Measurements from ENCODE around the gene HSPA2. TPM values are rescaled to one million over a fixed set of nuclear protein-coding genes. Genes with fewer than 3 reads are reported as not detected.

Gene HSPA2
- total and polyA plus RNA-seq, 7 donors: 4.1 to 180 (median 53.8) TPM

GRCh38 chr14:64544607-64545312, 4.2 kb downstream of the HSPA2 start:
- no peak for TF ChIP-seq CTCF (IDR thresholded peaks at IDR 0.05)

GRCh38 chr14:64549016-64549415, 8.5 kb downstream of the HSPA2 start:
- peaks cover 20% of the 10 kb centered on the region for H3K4me1 ChIP-seq
- H3K9me3 ChIP-seq: no peaks in the 10 kb centered on the region
- H3K36me3 ChIP-seq (ENCODE audit: insufficient read depth in 1 of 2, low read depth in 1 of 2): no peaks in the 10 kb centered on the region
- intact Hi-C loops (cut with DNase I): no loop called here
- DNase-seq: no peak
- peak overlapping the region; percentile 63 for H3K4me3 ChIP-seq
- ATAC-seq: no peak
- H3K27me3 ChIP-seq (ENCODE audit: insufficient read depth in 3 of 3, low read length in 2 of 3): no peaks in the 10 kb centered on the region
- no peak overlapping the region for H3K27ac ChIP-seq
- no peak for TF ChIP-seq CTCF (IDR thresholded peaks at IDR 0.05)
- 67 to 92% (median 81%) methylated on average over 1 of the region's 1 CpG for WGBS, 3 donors

More at GRCh38 chr14:64544607-64545312, 4.2 kb downstream of the HSPA2 start:
- no peak overlapping the region for H3K27ac ChIP-seq
- ATAC-seq: no peak
- no peaks in the 10 kb centered on the region for H3K27me3 ChIP-seq (ENCODE audit: insufficient read depth in 3 of 3, low read length in 2 of 3)
- no peaks in the 10 kb centered on the region for H3K9me3 ChIP-seq
- peak overlapping the region; percentile 81 for H3K4me3 ChIP-seq
- WGBS, 3 donors: 46 to 84% (median 62%) methylated on average over 4 to 5 of the region's 5 CpGs
- DNase-seq: no peak
- H3K36me3 ChIP-seq (ENCODE audit: insufficient read depth in 1 of 2, low read depth in 1 of 2): no peaks in the 10 kb centered on the region
- intact Hi-C loops (cut with DNase I): loop anchor here (5.0 kb wide), 2 partner anchors 33 to 93 kb away; no protein-coding TSS in a partner anchor
- peaks cover 19% of the 10 kb centered on the region for H3K4me1 ChIP-seq

- intact Hi-C loops (cut with DNase I): no loop called here
- Histone ChIP-seq H3K4me3 (peak within 1 kb of the TSS; percentile 63), H3K36me3 (ENCODE audit: insufficient read depth in 1 of 2, low read depth in 1 of 2) (no peaks in the 10 kb centered on the region), H3K4me1 (peaks cover 14% of the 10 kb centered on the region), H3K9me3 (no peaks in the 10 kb centered on the region), H3K27ac (peak within 1 kb of the TSS; percentile 51), H3K27me3 (ENCODE audit: insufficient read depth in 3 of 3, low read length in 2 of 3) (no peaks in the 10 kb centered on the region)
- DNase-seq: peak; percentile 41 to 64
- ATAC-seq: peak; percentile 87 to 93 (median 90)
- TF ChIP-seq CTCF (IDR thresholded peaks at IDR 0.05): no peak
- 18 to 25% (median 18%) methylated on average over 54 of the region's 54 CpGs for WGBS, 3 donors
These were observed 9.5 kb downstream of the HSPA2 start, which contains the start of gene PPP1R36 for GRCh38 chr14:64549791-64550620. Gene PPP1R36 (plus strand): TSS chr14:64549961. CDS start chr14:64549998, 37 bp downstream.

- no peak overlapping the region for H3K4me3 ChIP-seq
- WGBS, 3 donors: 70 to 79% (median 73%) methylated on average over 7 of the region's 7 CpGs
These were observed 10.2 kb downstream of the HSPA2 start for GRCh38 chr14:64550621-64551333.

More at GRCh38 chr14:64550621-64551333, 10.2 kb downstream of the HSPA2 start:
- intact Hi-C loops (cut with DNase I): no loop called here
- H3K36me3 ChIP-seq (ENCODE audit: insufficient read depth in 1 of 2, low read depth in 1 of 2): no peaks in the 10 kb centered on the region
- DNase-seq (no peak), ATAC-seq (no peak)
- H3K9me3 ChIP-seq: no peaks in the 10 kb centered on the region
- H3K27ac ChIP-seq: no peak overlapping the region
- TF ChIP-seq CTCF (IDR thresholded peaks at IDR 0.05): no peak
- H3K27me3 ChIP-seq (ENCODE audit: insufficient read depth in 3 of 3, low read length in 2 of 3): no peaks in the 10 kb centered on the region
- peaks cover 9% of the 10 kb centered on the region for H3K4me1 ChIP-seq

All from psoas muscle (tissue), 8 donors.